ENCODE measurements around the gene FZR1.

Gene FZR1

GRCh38 chr19:3585301-3586126 lies 79.4 kb downstream of the FZR1 start, which contains the start of gene GIPC3:
GIPC3 (plus strand) TSS chr19:3585478; CDS start chr19:3585598, 120 bp downstream.
- H3K4me3 ChIP-seq (ENCODE audit: low read length): no peak within 1 kb of the TSS
- no peak for TF ChIP-seq CTCF (IDR thresholded peaks at IDR 0.05; ENCODE audit: insufficient read depth, low read depth, low read length, missing control alignments)
- no peak for DNase-seq (ENCODE audit: low read depth)

GRCh38 chr19:3586127-3586626 lies 80.1 kb downstream of the FZR1 start:
- H3K4me3 ChIP-seq (ENCODE audit: low read length): no peak overlapping the region
- DNase-seq (ENCODE audit: low read depth): no peak
- TF ChIP-seq CTCF (IDR thresholded peaks at IDR 0.05; ENCODE audit: insufficient read depth, low read depth, low read length, missing control alignments): peak; percentile 30

- no peak for DNase-seq (ENCODE audit: low read depth)
- no peak for TF ChIP-seq CTCF (IDR thresholded peaks at IDR 0.05; ENCODE audit: insufficient read depth, low read depth, low read length, missing control alignments)
- H3K4me3 ChIP-seq (ENCODE audit: low read length): no peak overlapping the region
Measured at GRCh38 chr19:3586707-3587346, 80.7 kb downstream of the FZR1 start.

All from epithelial cell of esophagus (primary cell).